IgD-negative memory B cell (primary cell): ENCODE data around the gene POMGNT2. TPM values are rescaled to one million over a fixed set of nuclear protein-coding genes. Genes with fewer than 3 reads are reported as not detected.
"Not testable (repeated sequence)": the region's sequence is repeated elsewhere in the genome, so short reads cannot be mapped to it uniquely, and the experiment has no call there.

Experiments
- H3K27ac Mint-ChIP-seq, 3 donors: one replicate each; pipeline ENCODE4 v1.8.0; 2020 to 2022; ENCODE audit warnings: mild to moderate bottlenecking in 3 of 3, mixed read lengths in 3 of 3, moderate library complexity in 1 of 3
- H3K27me3 Mint-ChIP-seq: one replicate; pipeline ENCODE4 v1.8.0; 2021; ENCODE audit warnings: mixed read lengths
- H3K36me3 Mint-ChIP-seq: one replicate; pipeline ENCODE4 v1.8.0; 2020; ENCODE audit warnings: mild to moderate bottlenecking, mixed read lengths
- H3K4me1 Mint-ChIP-seq, 3 donors: one replicate each; pipeline ENCODE4 v1.8.0; 2020 to 2022; ENCODE audit warnings: mixed read lengths in 3 of 3, mild to moderate bottlenecking in 1 of 3
- H3K4me3 Mint-ChIP-seq, 4 donors: one replicate each; pipeline ENCODE4 v1.8.0; 2020 to 2022; ENCODE audit warnings: mild to moderate bottlenecking in 4 of 4, mixed read lengths in 4 of 4, moderate library complexity in 3 of 4
- H3K9me3 Mint-ChIP-seq, 3 donors: one replicate each; pipeline ENCODE4 v1.8.0; 2020 to 2021; ENCODE audit warnings: mixed read lengths in 3 of 3, mild to moderate bottlenecking in 1 of 3
- polyA plus RNA-seq: library from polyadenylated mRNA; unstranded; fragments of 300-500 nt; fragmentation: Illumina TruSeq; gene quantifications from one replicate; pipeline ENCODE4 v1.2.3, GENCODE V29; 2021

The POMGNT2 gene
- polyA plus RNA-seq, 1 donor from 2014 or later: 4.1 TPM

DNA sequence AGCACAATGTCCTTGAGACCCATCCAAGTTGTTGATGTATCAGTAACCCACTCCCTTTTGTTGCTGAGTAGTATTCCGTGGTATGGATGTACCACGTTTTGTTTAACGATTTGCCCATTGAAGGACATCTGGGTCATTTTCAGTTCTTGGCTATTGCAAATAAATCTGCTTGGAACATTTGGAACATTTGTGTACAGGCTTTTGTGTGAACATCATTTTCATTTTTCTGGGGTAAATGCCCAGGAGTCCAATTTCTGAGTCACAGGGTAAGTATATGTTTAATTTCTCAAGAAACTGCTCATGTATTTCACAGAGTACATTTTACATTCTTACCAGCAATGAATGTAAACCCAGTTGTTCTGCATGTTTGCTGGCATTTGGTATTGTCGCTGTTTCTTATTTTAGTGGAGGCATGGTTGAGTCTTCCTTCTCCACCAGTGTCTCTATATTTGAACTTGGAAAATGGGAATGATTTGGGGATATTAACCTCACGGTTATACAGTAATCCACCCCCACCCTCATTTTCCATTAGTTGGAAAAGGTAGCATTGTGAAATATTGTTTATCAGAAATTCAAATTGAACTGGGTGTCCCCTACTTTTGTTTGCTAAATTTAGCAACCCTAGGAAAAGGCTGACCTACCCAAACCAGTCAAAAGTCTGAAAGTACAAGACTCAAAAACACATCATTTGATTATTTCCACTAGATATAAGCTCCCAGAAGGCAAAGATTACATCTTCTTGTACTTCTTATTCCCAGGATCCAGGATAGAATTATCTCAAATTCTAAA is 30.8 kb downstream of the POMGNT2 start:
- Mint-ChIP-seq H3K9me3 (peaks cover 0 to 2% (median 0%) of the 10 kb centered on the region in 3 donors), H3K4me3 (no peak overlapping the region), H3K4me1 (peaks cover 0 to 6% (median 2%) of the 10 kb centered on the region in 3 donors), H3K27me3 (peaks cover 1% of the 10 kb centered on the region), H3K36me3 (peaks cover 12% of the 10 kb centered on the region), H3K27ac (no peak overlapping the region)

DNA sequence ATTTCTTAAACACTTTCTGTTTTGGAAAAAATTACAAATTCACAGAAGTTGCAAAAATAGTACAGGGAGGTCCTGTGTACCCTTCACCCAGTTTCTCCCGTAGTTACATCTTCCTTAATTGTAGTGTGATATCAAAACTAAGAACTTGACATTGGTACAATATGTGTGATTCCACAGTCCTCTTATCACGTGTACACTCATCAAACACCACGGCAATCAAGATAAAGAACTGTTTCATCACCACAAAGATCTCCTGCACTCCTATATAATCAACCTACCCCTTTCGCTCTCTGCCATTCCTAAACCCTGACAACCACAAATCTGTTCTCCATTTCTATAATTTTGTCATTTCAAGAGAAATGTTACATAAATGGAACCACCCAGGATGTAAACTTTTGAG is 31.4 kb downstream of the POMGNT2 start:
- Mint-ChIP-seq H3K36me3 (peaks cover 10% of the 10 kb centered on the region), H3K4me1 (peaks cover 0 to 6% (median 2%) of the 10 kb centered on the region in 3 donors), H3K27ac (no peak overlapping the region), H3K9me3 (peaks cover 0 to 2% (median 0%) of the 10 kb centered on the region in 3 donors), H3K27me3 (peaks cover 1% of the 10 kb centered on the region), H3K4me3 (no peak overlapping the region)

DNA sequence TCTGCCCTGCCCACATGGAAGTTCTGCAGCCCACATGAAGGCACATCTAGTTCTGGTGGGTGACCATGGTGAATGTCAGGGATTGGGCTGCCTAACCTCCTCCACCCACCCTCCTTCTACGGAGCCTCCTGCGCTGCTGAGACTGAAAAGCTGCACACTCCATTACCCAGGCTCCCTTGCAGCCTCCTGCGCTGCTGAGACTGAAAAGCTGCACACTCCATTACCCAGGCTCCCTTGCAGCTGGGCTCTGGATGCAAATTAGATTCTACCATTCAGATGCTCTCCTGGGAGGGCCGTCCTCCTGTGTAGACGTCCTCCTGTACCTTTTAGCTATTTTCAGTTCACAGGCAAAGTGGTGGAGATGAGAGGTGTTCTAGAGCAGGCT is 32.1 kb downstream of the POMGNT2 start:
- Mint-ChIP-seq H3K4me3 (no peak overlapping the region), H3K27me3 (peaks cover 1% of the 10 kb centered on the region), H3K27ac (no peak overlapping the region), H3K4me1 (peaks cover 0 to 6% (median 2%) of the 10 kb centered on the region in 3 donors), H3K36me3 (peaks cover 7% of the 10 kb centered on the region), H3K9me3 (peaks cover 0 to 2% (median 0%) of the 10 kb centered on the region in 3 donors)

- Mint-ChIP-seq H3K4me3 (no peak overlapping the region), H3K4me1 (peaks cover 0 to 6% (median 2%) of the 10 kb centered on the region in 3 donors), H3K27me3 (peaks cover 1% of the 10 kb centered on the region), H3K36me3 (peaks cover 4% of the 10 kb centered on the region), H3K27ac (no peak overlapping the region), H3K9me3 (peaks cover 0 to 2% (median 0%) of the 10 kb centered on the region in 3 donors)
These were observed 32.6 kb downstream of the POMGNT2 start for GRCh38 chr3:43073116-43073835.

GRCh38 chr3:43072361-43072760 is 33.5 kb downstream of the POMGNT2 start:
- Mint-ChIP-seq H3K27ac (no peak overlapping the region), H3K4me1 (peaks cover 0 to 6% (median 2%) of the 10 kb centered on the region in 3 donors), H3K36me3 (peaks cover 2% of the 10 kb centered on the region), H3K9me3 (peaks cover 0 to 2% (median 0%) of the 10 kb centered on the region in 3 donors), H3K4me3 (no peak overlapping the region), H3K27me3 (peaks cover 1% of the 10 kb centered on the region)

- Mint-ChIP-seq H3K4me3 (no peak overlapping the region), H3K27me3 (peaks cover 1% of the 10 kb centered on the region), H3K9me3 (peaks cover 0 to 2% (median 0%) of the 10 kb centered on the region in 3 donors), H3K4me1 (peaks cover 0 to 6% (median 2%) of the 10 kb centered on the region in 3 donors), H3K36me3 (peaks cover 2% of the 10 kb centered on the region), H3K27ac (no peak overlapping the region)
These were observed 34.5 kb downstream of the POMGNT2 start for GRCh38 chr3:43071313-43071893.

DNA sequence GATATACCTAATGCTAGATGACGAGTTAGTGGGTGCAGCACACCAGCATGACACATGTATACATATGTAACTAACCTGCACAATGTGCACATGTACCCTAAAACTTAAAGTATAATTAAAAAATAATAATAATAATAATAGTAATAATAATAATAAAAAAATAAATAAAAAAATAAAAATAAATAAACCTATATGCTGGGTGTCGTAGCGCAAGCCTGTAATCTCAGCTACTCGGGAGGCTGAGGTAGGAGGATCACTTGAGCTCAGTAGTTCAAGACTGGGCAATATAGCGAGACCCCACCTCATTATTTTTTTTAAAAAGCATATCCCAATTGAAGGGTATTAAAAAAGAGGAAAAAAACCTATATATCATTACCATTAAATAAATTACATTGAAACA is 35.2 kb downstream of the POMGNT2 start:
- not testable (repeated sequence) for H3K4me3 Mint-ChIP-seq, H3K27ac Mint-ChIP-seq, H3K36me3 Mint-ChIP-seq, H3K27me3 Mint-ChIP-seq, H3K9me3 Mint-ChIP-seq, H3K4me1 Mint-ChIP-seq

DNA sequence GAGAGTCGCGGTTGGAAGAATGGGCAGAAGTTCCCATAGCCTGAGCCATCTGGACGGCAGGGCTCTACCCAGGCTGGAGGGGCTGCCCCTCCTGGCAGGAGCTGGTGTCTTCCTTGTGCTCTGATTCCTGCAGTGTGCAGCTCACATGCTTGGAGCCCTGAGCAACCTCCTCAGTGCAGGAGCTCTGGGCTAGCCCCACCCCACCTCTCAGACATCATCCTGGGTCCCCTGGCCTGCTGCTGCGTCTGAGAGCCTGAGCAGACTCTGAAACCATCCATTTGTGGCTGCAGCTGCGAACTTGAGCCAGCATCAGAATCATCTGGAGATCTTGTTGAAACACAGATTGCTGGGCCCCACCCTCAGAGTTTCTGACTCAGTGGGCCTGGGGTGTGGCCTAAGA is 42.8 kb downstream of the POMGNT2 start:
- no peak overlapping the region for H3K27ac Mint-ChIP-seq
- H3K4me1 Mint-ChIP-seq: no peaks in the 10 kb centered on the region

GRCh38 chr3:43062564-43063040 is 43.3 kb downstream of the POMGNT2 start:
- H3K4me3 Mint-ChIP-seq: peak overlapping the region in 1 of 4 donors; percentile 14
- peak overlapping the region in 1 of 3 donors; percentile 59 for H3K27ac Mint-ChIP-seq
- peaks cover 0 to 2% (median 0%) of the 10 kb centered on the region in 3 donors for H3K9me3 Mint-ChIP-seq
- H3K4me1 Mint-ChIP-seq: no peaks in the 10 kb centered on the region
- H3K27me3 Mint-ChIP-seq: peaks cover 2% of the 10 kb centered on the region
- no peaks in the 10 kb centered on the region for H3K36me3 Mint-ChIP-seq

More for the DNA sequence above, 42.8 kb downstream of the POMGNT2 start:
- no peak overlapping the region for H3K4me3 Mint-ChIP-seq
- peaks cover 2% of the 10 kb centered on the region for H3K27me3 Mint-ChIP-seq
- peaks cover 0 to 2% (median 0%) of the 10 kb centered on the region in 3 donors for H3K9me3 Mint-ChIP-seq
- no peaks in the 10 kb centered on the region for H3K36me3 Mint-ChIP-seq

- Mint-ChIP-seq H3K36me3 (no peaks in the 10 kb centered on the region), H3K4me3 (no peak overlapping the region), H3K27ac (no peak overlapping the region)
These were observed 43.8 kb downstream of the POMGNT2 start for GRCh38 chr3:43062040-43062563.

GRCh38 chr3:43061101-43061895 is 44.6 kb downstream of the POMGNT2 start:
- no peak overlapping the region for H3K4me3 Mint-ChIP-seq
- H3K4me1 Mint-ChIP-seq: no peaks in the 10 kb centered on the region
- peaks cover 0 to 2% (median 0%) of the 10 kb centered on the region in 3 donors for H3K9me3 Mint-ChIP-seq
- H3K27me3 Mint-ChIP-seq: peaks cover 2% of the 10 kb centered on the region
- no peak overlapping the region for H3K27ac Mint-ChIP-seq
- no peaks in the 10 kb centered on the region for H3K36me3 Mint-ChIP-seq

More at GRCh38 chr3:43062040-43062563, 43.8 kb downstream of the POMGNT2 start:
- peaks cover 2% of the 10 kb centered on the region for H3K27me3 Mint-ChIP-seq
- H3K9me3 Mint-ChIP-seq: peaks cover 0 to 2% (median 0%) of the 10 kb centered on the region in 3 donors
- no peaks in the 10 kb centered on the region for H3K4me1 Mint-ChIP-seq

DNA sequence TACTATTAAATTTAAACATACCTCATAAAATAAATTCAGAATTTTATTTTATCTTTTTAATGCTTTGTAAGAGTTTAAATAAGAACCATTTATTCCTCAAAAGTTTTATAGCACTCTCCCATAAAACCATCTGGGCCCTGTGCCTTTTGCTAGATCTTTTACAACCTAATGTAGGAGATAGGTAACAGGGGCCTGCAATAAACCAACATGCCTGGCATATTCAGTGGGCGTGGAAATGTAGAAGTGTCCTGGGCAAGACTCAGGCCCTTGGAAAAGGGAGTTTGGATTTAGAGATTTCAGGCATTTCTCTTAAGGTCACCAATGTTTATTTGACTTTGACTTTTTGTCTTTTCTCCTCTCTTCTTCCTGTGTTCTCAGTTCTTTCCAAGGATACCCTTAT is 46.4 kb downstream of the POMGNT2 start:
- Mint-ChIP-seq H3K4me1 (no peaks in the 10 kb centered on the region), H3K27me3 (peaks cover 2% of the 10 kb centered on the region), H3K4me3 (no peak overlapping the region), H3K27ac (no peak overlapping the region), H3K36me3 (no peaks in the 10 kb centered on the region), H3K9me3 (peaks cover 0 to 2% (median 0%) of the 10 kb centered on the region in 3 donors)

DNA sequence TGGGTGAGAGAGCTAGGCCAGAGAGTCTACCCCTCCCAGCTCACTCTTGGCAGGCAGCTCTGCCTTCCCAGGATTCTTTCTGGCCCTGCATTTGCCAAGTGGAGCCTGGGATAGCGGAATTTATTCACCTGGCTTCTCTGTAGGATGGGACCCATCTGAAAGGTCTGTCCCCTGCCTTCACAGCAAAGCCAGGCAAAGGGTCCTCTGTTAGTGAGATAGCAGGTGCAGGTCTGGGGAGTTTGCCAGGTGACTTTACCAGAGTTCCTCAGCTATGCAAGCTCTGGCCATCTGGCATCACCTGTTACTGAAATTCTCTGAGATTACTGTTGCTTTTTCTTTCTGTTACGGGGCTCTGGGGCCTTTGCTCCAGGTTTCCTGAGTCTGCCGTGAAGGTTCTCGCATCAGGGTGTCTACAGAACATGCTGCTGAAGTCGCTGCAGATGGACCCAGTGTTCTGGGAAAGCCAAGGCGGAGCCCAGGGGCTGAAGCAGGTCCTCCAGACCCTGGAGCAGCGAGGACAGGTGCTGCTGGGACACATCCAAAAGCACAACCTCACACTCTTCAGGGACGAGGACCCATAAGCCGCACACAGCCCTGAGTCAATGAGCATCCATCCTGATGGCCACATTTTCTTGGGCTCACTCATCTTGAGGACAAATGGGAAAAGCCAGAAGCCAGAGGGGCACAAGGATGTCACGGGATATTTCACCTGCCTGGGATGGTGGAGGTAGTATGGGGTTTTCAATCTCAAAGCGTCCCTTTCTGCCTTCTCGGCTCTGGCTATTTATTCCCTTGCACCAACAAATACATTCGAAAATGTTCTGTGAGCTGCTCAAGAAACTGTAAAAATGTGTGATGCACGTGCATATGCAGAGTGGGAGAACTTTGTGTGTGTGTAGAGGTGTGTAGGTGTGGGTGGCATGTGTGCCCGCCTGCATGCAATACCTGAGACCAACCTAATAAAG is 49.8 kb downstream of the POMGNT2 start:
- Mint-ChIP-seq H3K4me3 (no peak overlapping the region), H3K27ac (peak overlapping the region in 1 of 3 donors; percentile 10), H3K4me1 (no peaks in the 10 kb centered on the region)

More for the DNA sequence above, 49.8 kb downstream of the POMGNT2 start:
- Mint-ChIP-seq H3K27me3 (peaks cover 8% of the 10 kb centered on the region), H3K36me3 (no peaks in the 10 kb centered on the region), H3K9me3 (peaks cover 7 to 8% (median 8%) of the 10 kb centered on the region in 3 donors)
